GM23248 (cell line): ENCODE results near the gene SBK2.

ENCODE experiments used
- EZH2 ChIP-seq: fragments of 200-600 bp; sonication (generic); IDR thresholded peaks from 2 replicates; pipeline ENCODE4 v1.6.1; 2018; ENCODE audit warnings: antibody characterized with exemption, mild to moderate bottlenecking; ENCODE audit not compliant: insufficient read depth, poor library complexity, severe bottlenecking
- EZH2phosphoT487 ChIP-seq: fragments of 200-600 bp; sonication (generic); IDR thresholded peaks from 2 replicates; pipeline ENCODE4 v1.6.1; 2018; ENCODE audit warnings: antibody characterized with exemption, moderate library complexity, mild to moderate bottlenecking, low read depth; ENCODE audit not compliant: insufficient read depth

GRCh38 chr19:55580628-55581144 lies 43.8 kb upstream of the SBK2 start, which contains the start of gene ZNF579:
- no peak for TF ChIP-seq EZH2
- TF ChIP-seq EZH2phosphoT487 = no peak
